SK-N-SH (cell line): ENCODE measurements around the gene CDH13. TPM values are rescaled to one million over a fixed set of nuclear protein-coding genes. Genes with fewer than 3 reads are reported as not detected.

Source experiments
- CTCF ChIA-PET: fragments of 300-600, 350-600 bp; formaldehyde crosslinking; extraction: SDS; loops from one replicate; lab custom pipeline; 2021; lab: Yijun Ruan, JAX
- POLR2A ChIA-PET: fragments of 350-600 bp; sonication (Branson Sonifier 250); formaldehyde crosslinking; extraction: SDS; loops from one replicate; lab custom pipeline; 2020; ENCODE audit warnings: antibody characterized with exemption, inconsistent platforms; lab: Yijun Ruan, JAX
- DNase-seq: peaks from one replicate; pipeline ENCODE4 v3.0.0; 2012
- H2AFZ ChIP-seq: fragments of 200-600 bp; sonication (generic); 2 replicates; pipeline ENCODE4 v1.8.1; 2016; ENCODE audit warnings: antibody characterized with exemption, mild to moderate bottlenecking, low read depth
- H3F3A ChIP-seq: fragments of 200-600 bp; sonication (generic); replicated peaks from 2 replicates; pipeline ENCODE3; 2016; ENCODE audit warnings: antibody characterized with exemption, mild to moderate bottlenecking; ENCODE audit not compliant: insufficient read depth
- H3K27ac ChIP-seq, 2 experiments: fragments of 200-500 bp in 1 of 2; fragments of 200-600 bp in 1 of 2; sonication (Bioruptor generic) in 1 of 2; sonication (generic), shearing (Covaris generic) in 1 of 2; 2 replicates each; pipeline versions ENCODE4 v1.5.1 to v1.6.1; 2014 to 2016; ENCODE audit warnings: low read depth in 2 of 2, inconsistent platforms in 1 of 2, low read length in 1 of 2, mild to moderate bottlenecking in 1 of 2, mixed read lengths in 1 of 2
- H3K27me3 ChIP-seq: fragments of 200-600 bp; sonication (generic), shearing (Covaris generic); 2 replicates; pipeline ENCODE4 v1.6.1; 2016; ENCODE audit warnings: mixed run types; ENCODE audit not compliant: insufficient read depth
- H3K36me3 ChIP-seq, 2 experiments: fragments of 200-500 bp in 1 of 2; fragments of 200-600 bp in 1 of 2; sonication (Bioruptor generic) in 1 of 2; sonication (generic) in 1 of 2; replicated peaks in 1 of 2; 2 replicates each; pipeline versions ENCODE3 to v1.5.1; 2014 to 2016; ENCODE audit warnings: low read length in 1 of 2, mild to moderate bottlenecking in 1 of 2; ENCODE audit not compliant: insufficient read depth in 2 of 2, control insufficient read depth in 1 of 2
- H3K4me1 ChIP-seq, 2 experiments: fragments of 200-500 bp in 1 of 2; fragments of 200-600 bp in 1 of 2; sonication (Bioruptor generic) in 1 of 2; sonication (generic), shearing (Covaris generic) in 1 of 2; 2 replicates each; pipeline versions ENCODE4 v1.5.1 to v1.6.1; 2014 to 2016; ENCODE audit warnings: low read depth in 1 of 2, low read length in 1 of 2, mixed run types in 1 of 2; ENCODE audit not compliant: insufficient read depth in 2 of 2, control insufficient read depth in 1 of 2
- H3K4me2 ChIP-seq: fragments of 200-600 bp; sonication (generic), shearing (Covaris generic); 2 replicates; pipeline ENCODE4 v1.6.1; 2017; ENCODE audit warnings: mixed run types
- H3K4me3 ChIP-seq, 2 experiments: fragments of 200-500 bp in 1 of 2; fragments of 200-600 bp in 1 of 2; sonication (Bioruptor generic) in 1 of 2; sonication (generic), shearing (Covaris generic) in 1 of 2; 2 replicates each; pipeline versions ENCODE4 v1.5.1 to v1.8.1; 2014 to 2016; ENCODE audit warnings: low read depth in 2 of 2, inconsistent platforms in 1 of 2, low read length in 1 of 2, mild to moderate bottlenecking in 1 of 2, mixed read lengths in 1 of 2, moderate library complexity in 1 of 2
- H3K79me2 ChIP-seq: fragments of 200-600 bp; sonication (generic); 2 replicates; pipeline ENCODE4 v1.8.1; 2017; ENCODE audit warnings: mild to moderate bottlenecking; ENCODE audit not compliant: insufficient read depth
- H3K9ac ChIP-seq: fragments of 200-600 bp; sonication (generic); 2 replicates; pipeline ENCODE4 v1.6.1; 2017; ENCODE audit warnings: mixed run types
- H3K9me2 ChIP-seq: fragments of 200-600 bp; sonication (generic); 2 replicates; pipeline ENCODE4 v1.6.1; 2017; ENCODE audit warnings: mixed run types
- H3K9me3 ChIP-seq: fragments of 200-600 bp; sonication (generic); 2 replicates; pipeline ENCODE4 v1.6.1; 2017; ENCODE audit warnings: mixed run types, mild to moderate bottlenecking, moderate library complexity
- H4K20me1 ChIP-seq: fragments of 200-600 bp; sonication (generic); 2 replicates; pipeline ENCODE4 v1.6.1; 2017; ENCODE audit warnings: mild to moderate bottlenecking, mixed run types; ENCODE audit not compliant: insufficient read depth
- CHD2 ChIP-seq: fragments of 150-350 bp; IDR thresholded peaks from 2 replicates; pipeline ENCODE4 v1.6.1; 2018; ENCODE audit warnings: low read length; ENCODE audit not compliant: partially characterized antibody
- ELF1 ChIP-seq: IDR thresholded peaks from 2 replicates; pipeline ENCODE4 v1.4.0; 2012
- FOSL2 ChIP-seq: IDR thresholded peaks from 2 replicates; pipeline ENCODE4 v1.4.0; 2012; ENCODE audit warnings: low read depth, mild to moderate bottlenecking, moderate library complexity, borderline replicate concordance
- FOXJ3 ChIP-seq: sonication (generic); formaldehyde crosslinking; IDR thresholded peaks from 2 replicates; pipeline ENCODE4 v1.5.1; 2020; ENCODE audit warnings: mild to moderate bottlenecking, missing genetic modification reagents
- FOXM1 ChIP-seq: IDR thresholded peaks from 2 replicates; pipeline ENCODE4 v1.4.0; 2012; ENCODE audit warnings: low read depth, mild to moderate bottlenecking
- GABPA ChIP-seq: IDR thresholded peaks from 2 replicates; pipeline ENCODE4 v1.4.0; 2012; ENCODE audit warnings: low read depth, mild to moderate bottlenecking
- GATA2 ChIP-seq: sonication (generic); formaldehyde crosslinking; IDR thresholded peaks from 2 replicates; pipeline ENCODE4 v1.5.0; 2020; ENCODE audit warnings: mild to moderate bottlenecking, missing genetic modification reagents
- IRF3 ChIP-seq: fragments of 150-350 bp; IDR thresholded peaks from 2 replicates; pipeline ENCODE4 v1.6.1; 2016; ENCODE audit warnings: mild to moderate bottlenecking, low read depth, low read length
- JUND ChIP-seq: IDR thresholded peaks from 2 replicates; pipeline ENCODE4 v1.4.0; 2012
- MEF2A ChIP-seq: IDR thresholded peaks from 2 replicates; pipeline ENCODE4 v1.4.0; 2012; ENCODE audit warnings: low read depth, borderline replicate concordance
- MXI1 ChIP-seq: IDR thresholded peaks from 2 replicates; pipeline ENCODE4 v1.6.1; 2012; ENCODE audit warnings: mild to moderate bottlenecking, low read depth, low read length, improper control_type of control experiment
- RAD21 ChIP-seq: IDR thresholded peaks from 2 replicates; pipeline ENCODE4 v1.6.1; 2012; ENCODE audit warnings: mild to moderate bottlenecking, low read length
- SIN3A ChIP-seq: IDR thresholded peaks from 2 replicates; pipeline ENCODE4 v1.6.1; 2012; ENCODE audit warnings: low read depth, mild to moderate bottlenecking, low read length, moderate library complexity, borderline replicate concordance
- SMC3 ChIP-seq: IDR thresholded peaks from 2 replicates; pipeline ENCODE4 v1.6.1; 2012; ENCODE audit warnings: low read depth, low read length, improper control_type of control experiment
- TAF1 ChIP-seq: IDR thresholded peaks from 2 replicates; pipeline ENCODE4 v1.6.1; 2012; ENCODE audit warnings: low read depth, mild to moderate bottlenecking, low read length, moderate library complexity, borderline replicate concordance
- TCF12 ChIP-seq: IDR thresholded peaks from 2 replicates; pipeline ENCODE4 v1.4.0; 2012
- USF1 ChIP-seq: IDR thresholded peaks from 2 replicates; pipeline ENCODE4 v1.4.0; 2012; ENCODE audit warnings: low read depth, borderline replicate concordance
- YY1 ChIP-seq: IDR thresholded peaks from 2 replicates; pipeline ENCODE4 v1.4.0; 2012; ENCODE audit warnings: low read depth, mild to moderate bottlenecking
- WGBS: methylation state at CpG from one replicate; pipeline ENCODE4 v1.1.6; 2017; ENCODE audit warnings: low lambda C conversion rate; 5-methylcytosine and 5-hydroxymethylcytosine counted together
- polyA plus RNA-seq, 3 experiments: library from polyadenylated mRNA; depleted of rRNA; stranded (reverse); fragments of >200 nt; gene quantifications; 2 replicates each; pipeline ENCODE4 v1.2.3, GENCODE V29; 2012
- TF ChIP-seq, protein P1 (sequence below): IDR thresholded peaks from 2 replicates; pipeline ENCODE4 v1.4.0; 2012; ENCODE audit warnings: low read depth, borderline replicate concordance
- TF ChIP-seq, protein P2 (sequence below): fragments of 150-350 bp; IDR thresholded peaks from 2 replicates; pipeline ENCODE4 v1.6.1; 2017; ENCODE audit warnings: antibody characterized with exemption, low read length, low read depth, borderline replicate concordance

The CDH13 gene
- polyA plus RNA-seq, 1 of the 3 experiments (the other 2 are of a cell fraction): 93.0 TPM

GRCh38 chr16:83737729-83738354, 1111.1 kb downstream of the CDH13 start:
- Histone ChIP-seq H3K9ac (no peak overlapping the region), H3K27ac (no peak overlapping the region), H3K4me3 (no peak overlapping the region), H2AFZ (no peak overlapping the region), H3K79me2 (no peaks in the 10 kb centered on the region), H3K9me3 (peaks cover 8% of the 10 kb centered on the region; the same call in 1 of the 2 replicates), H4K20me1 (no peaks in the 10 kb centered on the region), H3K36me3 (no peaks in the 10 kb centered on the region), H3K9me2 (no peaks in the 10 kb centered on the region), H3K4me1 (peaks cover 0 to 10% of the 10 kb centered on the region in 2 experiments; a peak in 1 of 4 replicates), H3F3A (no peaks in the 10 kb centered on the region), H3K4me2 (no peak overlapping the region), H3K27me3 (no peaks in the 10 kb centered on the region)
- POLR2A ChIA-PET: no interaction called here
- no peak for DNase-seq
- CTCF ChIA-PET: interaction anchor here (0.7 kb wide), 1 partner anchor 16 kb away, joined by 3 read pairs; no protein-coding TSS in a partner anchor
- TF ChIP-seq USF1 (no peak), GABPA (no peak), SIN3A (no peak), CHD2 (no peak), FOSL2 (no peak), ELF1 (no peak), FOXJ3 (CRISPR knock-in tag) (no peak), TCF12 (no peak), YY1 (no peak), IRF3 (no peak)
- TF ChIP-seq, all 33 proteins: peak for 0
- WGBS: 37% methylated on average over 11 of the region's 11 CpGs

DNA sequence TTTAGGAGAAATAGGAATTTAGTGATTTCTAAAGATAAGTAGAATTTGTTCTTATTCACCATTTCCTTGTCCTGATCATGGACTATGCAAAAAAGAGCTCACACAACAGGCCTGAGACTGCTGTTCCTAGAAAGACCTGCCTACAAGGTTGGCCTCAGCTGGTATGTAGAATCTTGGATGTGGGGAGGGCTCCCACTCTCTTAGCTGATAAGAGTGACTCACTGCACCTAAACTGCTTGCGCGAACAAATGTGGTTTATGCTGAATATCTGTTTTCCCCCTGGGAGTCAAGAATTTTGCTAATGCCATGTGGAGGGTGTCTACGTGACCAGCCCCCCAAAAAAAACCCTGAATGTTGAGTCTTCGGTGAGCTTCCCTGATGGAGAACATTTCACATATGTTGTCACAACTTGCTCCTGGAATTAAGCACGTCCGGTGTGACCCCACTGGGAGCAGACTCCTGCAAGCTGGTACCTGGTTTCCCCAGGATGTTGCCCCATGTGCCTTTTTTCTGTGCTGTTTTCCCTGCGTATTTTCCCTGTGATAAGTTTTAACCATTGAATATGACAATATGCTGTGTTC, 1112.2 kb downstream of the CDH13 start:
- no peaks in the 10 kb centered on the region for H3K9me2 ChIP-seq
- H3K9ac ChIP-seq: no peak overlapping the region
- ChIA-PET CTCF (no interaction called here), POLR2A (no interaction called here)
- H2AFZ ChIP-seq: no peak overlapping the region
- H3K4me2 ChIP-seq: no peak overlapping the region
- no peaks in the 10 kb centered on the region for H3K79me2 ChIP-seq
- H4K20me1 ChIP-seq: no peaks in the 10 kb centered on the region
- H3K27me3 ChIP-seq: no peaks in the 10 kb centered on the region
- no peak overlapping the region for H3K4me3 ChIP-seq
- peaks cover 6% of the 10 kb centered on the region; the same call in 1 of the 2 replicates for H3K9me3 ChIP-seq
- H3K27ac ChIP-seq: no peak overlapping the region
- H3K4me1 ChIP-seq: peaks cover 0 to 10% of the 10 kb centered on the region in 2 experiments; a peak in 1 of 4 replicates
- WGBS: 81% methylated on average over 7 of the region's 7 CpGs
- H3K36me3 ChIP-seq: no peaks in the 10 kb centered on the region
- no peak for DNase-seq
- TF ChIP-seq GATA2 (CRISPR knock-in tag) (no peak), RAD21 (no peak), CHD2 (no peak), MEF2A (no peak), USF1 (no peak), JUND (no peak), MXI1 (no peak), SIN3A (no peak), ELF1 (no peak), SMC3 (no peak), FOXM1 (no peak), TAF1 (no peak), IRF3 (no peak)
- TF ChIP-seq, protein P1, sequence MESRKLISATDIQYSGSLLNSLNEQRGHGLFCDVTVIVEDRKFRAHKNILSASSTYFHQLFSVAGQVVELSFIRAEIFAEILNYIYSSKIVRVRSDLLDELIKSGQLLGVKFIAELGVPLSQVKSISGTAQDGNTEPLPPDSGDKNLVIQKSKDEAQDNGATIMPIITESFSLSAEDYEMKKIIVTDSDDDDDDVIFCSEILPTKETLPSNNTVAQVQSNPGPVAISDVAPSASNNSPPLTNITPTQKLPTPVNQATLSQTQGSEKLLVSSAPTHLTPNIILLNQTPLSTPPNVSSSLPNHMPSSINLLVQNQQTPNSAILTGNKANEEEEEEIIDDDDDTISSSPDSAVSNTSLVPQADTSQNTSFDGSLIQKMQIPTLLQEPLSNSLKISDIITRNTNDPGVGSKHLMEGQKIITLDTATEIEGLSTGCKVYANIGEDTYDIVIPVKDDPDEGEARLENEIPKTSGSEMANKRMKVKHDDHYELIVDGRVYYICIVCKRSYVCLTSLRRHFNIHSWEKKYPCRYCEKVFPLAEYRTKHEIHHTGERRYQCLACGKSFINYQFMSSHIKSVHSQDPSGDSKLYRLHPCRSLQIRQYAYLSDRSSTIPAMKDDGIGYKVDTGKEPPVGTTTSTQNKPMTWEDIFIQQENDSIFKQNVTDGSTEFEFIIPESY: no peak
- TF ChIP-seq, protein P2, sequence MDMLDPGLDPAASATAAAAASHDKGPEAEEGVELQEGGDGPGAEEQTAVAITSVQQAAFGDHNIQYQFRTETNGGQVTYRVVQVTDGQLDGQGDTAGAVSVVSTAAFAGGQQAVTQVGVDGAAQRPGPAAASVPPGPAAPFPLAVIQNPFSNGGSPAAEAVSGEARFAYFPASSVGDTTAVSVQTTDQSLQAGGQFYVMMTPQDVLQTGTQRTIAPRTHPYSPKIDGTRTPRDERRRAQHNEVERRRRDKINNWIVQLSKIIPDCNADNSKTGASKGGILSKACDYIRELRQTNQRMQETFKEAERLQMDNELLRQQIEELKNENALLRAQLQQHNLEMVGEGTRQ: no peak
- no peaks in the 10 kb centered on the region for H3F3A ChIP-seq
